Hepatocyte (in vitro differentiated cells): ENCODE results near the gene JAG2. TPM values are rescaled to one million over a fixed set of nuclear protein-coding genes. Genes with fewer than 3 reads are reported as not detected.

Source experiments
- DNase-seq: peaks from one replicate; pipeline ENCODE4 v3.0.0-alpha.2; 2016; ENCODE audit warnings: low spot score
- H2AFZ ChIP-seq: fragments of 200-600 bp; sonication (generic); 2 replicates; pipeline ENCODE4 v1.6.0; 2016; ENCODE audit warnings: antibody characterized with exemption, mild to moderate bottlenecking
- H3K27ac ChIP-seq: fragments of 200-600 bp; sonication (generic); 2 replicates; pipeline ENCODE4 v1.5.1; 2016; ENCODE audit warnings: mild to moderate bottlenecking
- H3K27me3 ChIP-seq: fragments of 200-600 bp; sonication (generic); 2 replicates; pipeline ENCODE4 v1.6.1; 2016
- H3K36me3 ChIP-seq: fragments of 200-600 bp; sonication (generic); replicated peaks from 2 replicates; pipeline ENCODE4 v1.5.1; 2016; ENCODE audit warnings: low read depth; ENCODE audit not compliant: insufficient read depth
- H3K4me1 ChIP-seq: fragments of 200-600 bp; sonication (generic); 2 replicates; pipeline ENCODE4 v1.5.1; 2016; ENCODE audit warnings: mild to moderate bottlenecking, moderate library complexity; ENCODE audit not compliant: insufficient read depth
- H3K4me2 ChIP-seq: fragments of 200-600 bp; sonication (generic); 2 replicates; pipeline ENCODE4 v1.6.0; 2016
- H3K4me3 ChIP-seq: fragments of 200-600 bp; sonication (generic); 2 replicates; pipeline ENCODE4 v1.5.1; 2016; ENCODE audit warnings: mild to moderate bottlenecking
- H3K79me2 ChIP-seq: fragments of 200-600 bp; sonication (generic); 2 replicates; pipeline ENCODE4 v1.6.0; 2017; ENCODE audit warnings: mild to moderate bottlenecking
- H3K9me2 ChIP-seq: fragments of 200-600 bp; sonication (generic); replicated peaks from 2 replicates; pipeline ENCODE4 v1.6.0; 2017; ENCODE audit warnings: mild to moderate bottlenecking; ENCODE audit not compliant: insufficient read depth
- H3K9me3 ChIP-seq: fragments of 200-600 bp; sonication (generic); 2 replicates; pipeline ENCODE4 v1.5.1; 2016; ENCODE audit warnings: low read depth, mild to moderate bottlenecking
- H4K20me1 ChIP-seq: fragments of 200-600 bp; sonication (generic); 2 replicates; pipeline ENCODE4 v1.6.0; 2016; ENCODE audit warnings: mild to moderate bottlenecking; ENCODE audit not compliant: insufficient read depth, poor library complexity, severe bottlenecking
- CTCF ChIP-seq: fragments of 200-600 bp; sonication (generic); IDR thresholded peaks from 2 replicates; pipeline ENCODE4 v1.5.1; 2016; ENCODE audit warnings: antibody characterized with exemption, mild to moderate bottlenecking; ENCODE audit not compliant: poor library complexity
- EZH2 ChIP-seq: fragments of 200-600 bp; sonication (generic); IDR thresholded peaks from 2 replicates; pipeline ENCODE4 v1.6.1; 2016; ENCODE audit warnings: antibody characterized with exemption, mild to moderate bottlenecking, borderline replicate concordance
- EZH2phosphoT487 ChIP-seq: fragments of 200-600 bp; sonication (generic); IDR thresholded peaks from one replicate; pipeline ENCODE4 v1.6.1; 2018; ENCODE audit warnings: antibody characterized with exemption, mild to moderate bottlenecking, low read depth, moderate library complexity; ENCODE audit not compliant: unreplicated experiment, severe bottlenecking
- WGBS: methylation state at CpG from one replicate; pipeline ENCODE4 v1.1.6; 2016; ENCODE audit warnings: low lambda C conversion rate; ENCODE audit errors: missing lambda C conversion rate; 5-methylcytosine and 5-hydroxymethylcytosine counted together
- polyA plus RNA-seq: library from polyadenylated mRNA; unstranded; fragments of >200 nt; fragmentation: Nextera tagmentation; extraction: Ambion mirVana; gene quantifications from 2 replicates; pipeline ENCODE4 v1.2.1, GENCODE V29; 2016
- total RNA-seq: library from RNA; depleted of rRNA; stranded (reverse); fragments of >200 nt; gene quantifications from 2 replicates; pipeline ENCODE4 v1.2.3, GENCODE V29; 2014

The JAG2 gene
- total and polyA plus RNA-seq, 2 experiments from 2014 or later = 4.1 to 6.1 TPM

- Histone ChIP-seq H3K4me1 (no peaks in the 10 kb centered on the region), H2AFZ (no peak overlapping the region), H3K9me3 (no peaks in the 10 kb centered on the region), H3K9me2 (no peaks in the 10 kb centered on the region), H3K4me2 (no peak overlapping the region), H3K27ac (no peak overlapping the region), H3K4me3 (no peak overlapping the region), H3K27me3 (no peaks in the 10 kb centered on the region), H4K20me1 (no peaks in the 10 kb centered on the region), H3K79me2 (no peaks in the 10 kb centered on the region), H3K36me3 (no peaks in the 10 kb centered on the region)
- TF ChIP-seq EZH2 (no peak), CTCF (no peak), EZH2phosphoT487 (no peak)
- WGBS = 92% methylated on average over 4 of the region's 4 CpGs
- no peak for DNase-seq
Measured at GRCh38 chr14:105100910-105101309, 67.7 kb downstream of the JAG2 start.

GRCh38 chr14:105099778-105100177 is 68.8 kb downstream of the JAG2 start:
- no peaks in the 10 kb centered on the region for H4K20me1 ChIP-seq
- H3K27me3 ChIP-seq = no peaks in the 10 kb centered on the region
- H3K9me2 ChIP-seq = no peaks in the 10 kb centered on the region
- H3K9me3 ChIP-seq = no peaks in the 10 kb centered on the region
- H3K4me3 ChIP-seq = no peak overlapping the region
- H2AFZ ChIP-seq = no peak overlapping the region
- no peaks in the 10 kb centered on the region for H3K4me1 ChIP-seq
- no peaks in the 10 kb centered on the region for H3K36me3 ChIP-seq
- H3K4me2 ChIP-seq = no peak overlapping the region
- H3K79me2 ChIP-seq = no peaks in the 10 kb centered on the region
- DNase-seq = no peak
- H3K27ac ChIP-seq = no peak overlapping the region
- no peak for TF ChIP-seq EZH2
- TF ChIP-seq CTCF = no peak
- no peak for TF ChIP-seq EZH2phosphoT487
- WGBS = 92% methylated on average over 6 of the region's 6 CpGs

- H2AFZ ChIP-seq = no peak overlapping the region
- TF ChIP-seq EZH2phosphoT487 (no peak), CTCF (no peak), EZH2 (no peak)
- no peaks in the 10 kb centered on the region for H3K9me3 ChIP-seq
- peaks cover 9% of the 10 kb centered on the region for H3K4me1 ChIP-seq
- no peaks in the 10 kb centered on the region for H4K20me1 ChIP-seq
- WGBS = 95% methylated on average over 8 of the region's 8 CpGs
- no peak overlapping the region for H3K4me2 ChIP-seq
- peaks cover 2% of the 10 kb centered on the region for H3K79me2 ChIP-seq
- no peaks in the 10 kb centered on the region for H3K27me3 ChIP-seq
- no peak for DNase-seq
- H3K36me3 ChIP-seq = no peaks in the 10 kb centered on the region
- no peaks in the 10 kb centered on the region for H3K9me2 ChIP-seq
- no peak overlapping the region for H3K27ac ChIP-seq
- H3K4me3 ChIP-seq = no peak overlapping the region
Measured at GRCh38 chr14:105098316-105098715, 70.3 kb downstream of the JAG2 start.

GRCh38 chr14:105097794-105098127 is 70.8 kb downstream of the JAG2 start:
- Histone ChIP-seq H3K9me3 (no peaks in the 10 kb centered on the region), H3K27ac (no peak overlapping the region), H3K4me1 (peaks cover 10% of the 10 kb centered on the region), H4K20me1 (no peaks in the 10 kb centered on the region), H2AFZ (no peak overlapping the region), H3K4me2 (no peak overlapping the region), H3K27me3 (no peaks in the 10 kb centered on the region), H3K9me2 (no peaks in the 10 kb centered on the region), H3K79me2 (peaks cover 2% of the 10 kb centered on the region), H3K4me3 (no peak overlapping the region), H3K36me3 (no peaks in the 10 kb centered on the region)
- no peak for DNase-seq
- 92% methylated on average over 7 of the region's 7 CpGs for WGBS
- TF ChIP-seq EZH2 (no peak), CTCF (no peak), EZH2phosphoT487 (no peak)
